Activated effector memory CD4-positive, alpha-beta T cell treated with Interleukin-2 at 50 U/mL for 16 hours (primary cell): ENCODE results near the gene UBFD1.

Experiments used
- DNase-seq: peaks from one replicate; pipeline ENCODE4 v3.0.0-alpha.2; 2020

Gene UBFD1

DNA sequence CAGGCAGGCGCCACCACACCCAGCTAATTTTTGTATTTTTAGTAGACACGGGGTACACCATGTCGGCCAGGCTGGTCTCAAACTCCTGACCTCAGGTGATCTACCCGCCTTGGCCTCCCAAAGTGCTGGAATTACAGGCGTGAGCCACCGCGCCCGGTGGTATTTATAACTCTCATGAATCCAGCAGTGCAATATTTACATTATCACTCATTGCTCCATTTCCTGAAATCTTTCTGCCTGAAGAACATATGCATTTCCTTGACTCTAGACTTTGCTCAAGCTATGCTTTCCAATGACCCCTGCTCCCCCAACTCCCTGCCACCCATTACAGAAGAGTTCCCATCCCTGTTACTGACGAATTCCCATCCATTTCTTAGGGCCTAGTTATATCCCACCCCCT lies 58.3 kb downstream of the UBFD1 start:
- DNase-seq = no peak
